Kidney capillary endothelial cell (primary cell): Measurements from ENCODE around the gene C5.
"Not testable (repeated sequence)": the region's sequence is repeated elsewhere in the genome, so short reads cannot be mapped to it uniquely, and the experiment has no call there.

ENCODE experiments used
- DNase-seq: peaks from one replicate; pipeline ENCODE4 v3.0.0-alpha.2; 2018; ENCODE audit warnings: low spot score

The C5 gene

DNA sequence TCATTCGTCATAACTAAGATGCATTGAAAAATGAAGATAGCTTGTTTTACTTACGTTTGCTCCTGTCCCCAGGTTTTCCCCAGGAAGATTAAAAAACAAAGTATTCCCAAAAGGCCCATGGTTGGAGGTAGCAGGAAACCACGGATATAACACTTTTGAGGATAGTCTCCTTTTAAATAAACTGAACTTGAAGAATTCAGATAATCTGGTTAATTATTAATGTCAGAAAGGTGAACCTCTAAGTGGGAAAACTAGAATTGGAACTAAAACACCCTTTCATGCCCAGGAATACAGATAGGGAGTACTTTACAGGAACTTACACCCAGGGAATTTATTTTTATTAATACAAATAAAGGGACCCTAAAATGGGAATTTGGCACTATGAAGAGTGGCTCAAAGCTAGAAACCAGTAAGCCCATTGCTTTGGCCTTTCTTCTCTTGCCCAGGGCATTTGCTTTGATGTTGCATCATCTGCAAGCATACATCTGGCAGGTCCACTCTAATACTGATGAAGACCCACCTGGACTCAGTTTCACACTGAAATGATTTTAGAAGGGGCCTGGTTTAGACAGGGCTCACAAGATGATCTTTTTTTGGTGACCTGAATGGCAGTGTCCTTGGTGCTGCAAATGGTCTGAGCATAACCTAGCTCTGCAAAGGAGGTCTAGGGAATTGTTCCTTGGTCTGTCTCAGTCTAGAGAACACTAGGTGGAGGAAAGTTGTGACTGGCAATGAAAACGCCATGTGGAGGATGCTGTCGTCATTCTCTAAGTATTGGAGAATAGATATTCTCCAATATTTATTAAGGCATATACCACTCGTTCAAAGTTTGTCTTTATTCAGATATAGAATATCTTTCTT is at the start of gene C5:
Gene C5, minus strand, starts transcription at position 148 of the 861 bp plus-strand sequence. Its CDS starts 29 bp downstream, at position 119.
- DNase-seq: no peak

DNA sequence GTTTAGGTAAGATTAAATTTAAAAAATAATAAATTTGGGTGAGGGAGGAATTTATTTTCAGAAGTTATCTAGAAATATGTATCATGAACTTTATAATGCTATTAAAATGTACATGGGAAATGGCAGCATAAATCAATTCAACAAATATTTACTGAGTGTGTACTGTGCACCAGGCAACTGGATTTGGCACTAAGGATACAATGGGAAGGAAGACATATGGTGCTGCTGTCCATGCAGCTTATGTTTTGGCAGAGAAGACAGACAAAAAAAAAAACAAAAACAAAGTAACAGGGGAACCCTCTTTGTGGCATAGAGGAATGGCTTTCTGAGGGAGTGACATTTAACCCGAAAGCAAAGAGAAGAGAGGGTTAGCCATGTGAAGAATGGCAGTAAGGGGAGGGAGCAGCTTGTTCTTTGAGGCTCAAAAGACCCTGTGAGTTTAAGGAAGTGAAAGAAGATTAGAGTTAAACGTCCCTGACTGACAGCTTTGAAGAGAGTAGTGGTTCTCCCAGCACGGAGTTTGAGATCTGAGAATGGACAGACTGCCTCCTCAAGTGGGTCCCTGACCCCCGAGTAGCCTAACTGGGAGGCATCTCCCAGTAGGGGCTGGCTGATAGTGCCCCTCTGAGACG is 48.6 kb upstream of the C5 start:
- no peak for DNase-seq

DNA sequence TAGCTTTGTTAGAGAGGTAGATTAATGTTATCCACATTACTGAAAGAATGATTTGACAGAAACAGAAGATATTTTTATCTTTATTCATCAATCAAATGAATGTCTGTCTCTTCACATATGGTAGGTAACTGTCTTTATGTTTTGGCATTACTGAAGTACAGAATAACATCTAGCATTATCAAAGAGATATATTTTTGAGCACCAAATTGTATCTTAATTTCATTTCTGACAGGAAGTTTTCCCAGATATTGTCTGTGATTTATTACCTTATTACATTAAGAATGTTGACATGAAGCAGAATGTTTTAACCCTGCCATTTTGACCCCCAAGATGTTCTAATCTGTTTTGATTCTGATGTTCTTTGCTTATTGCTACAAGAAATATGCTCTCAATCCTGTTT is 45.0 kb upstream of the C5 start:
- no peak for DNase-seq

DNA sequence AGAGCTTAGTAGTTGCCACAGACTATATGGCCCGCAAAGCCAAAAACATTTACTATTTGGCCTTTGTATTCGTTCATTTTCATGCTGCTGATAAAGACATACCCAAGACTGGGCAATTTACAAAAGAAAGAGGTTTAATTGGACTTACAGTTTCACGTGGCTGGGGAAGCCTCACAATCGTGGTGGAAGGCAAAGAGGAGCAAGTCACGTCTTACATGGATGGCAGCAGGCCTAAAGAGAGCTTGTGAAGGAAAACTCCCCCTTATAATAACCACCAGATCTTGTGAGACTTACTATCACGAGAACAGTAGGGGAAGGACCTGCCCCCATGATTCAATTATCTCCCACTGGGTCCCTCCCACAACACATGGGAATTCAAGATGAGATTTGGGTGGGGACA is 40.7 kb upstream of the C5 start:
- not testable (repeated sequence) for DNase-seq

DNA sequence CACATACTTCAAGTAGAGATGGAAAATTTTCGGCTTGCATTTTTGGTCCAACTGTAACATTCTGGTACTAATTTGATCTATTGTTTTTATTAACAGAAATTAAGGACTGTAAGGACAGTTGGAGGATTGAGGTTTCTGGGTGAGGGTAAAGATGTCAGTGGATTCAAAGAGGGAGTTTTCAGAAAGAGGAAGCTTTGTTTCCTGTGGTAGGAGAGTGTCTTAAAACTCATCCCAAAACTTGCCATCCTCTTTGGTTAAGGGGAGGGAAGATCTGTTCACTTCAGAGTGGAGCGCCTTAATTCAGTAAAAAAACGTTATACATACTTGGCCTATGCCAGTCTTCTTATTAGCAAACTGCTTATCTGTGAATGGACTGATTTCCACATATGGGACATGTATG is 38.5 kb upstream of the C5 start:
- DNase-seq: no peak

DNA sequence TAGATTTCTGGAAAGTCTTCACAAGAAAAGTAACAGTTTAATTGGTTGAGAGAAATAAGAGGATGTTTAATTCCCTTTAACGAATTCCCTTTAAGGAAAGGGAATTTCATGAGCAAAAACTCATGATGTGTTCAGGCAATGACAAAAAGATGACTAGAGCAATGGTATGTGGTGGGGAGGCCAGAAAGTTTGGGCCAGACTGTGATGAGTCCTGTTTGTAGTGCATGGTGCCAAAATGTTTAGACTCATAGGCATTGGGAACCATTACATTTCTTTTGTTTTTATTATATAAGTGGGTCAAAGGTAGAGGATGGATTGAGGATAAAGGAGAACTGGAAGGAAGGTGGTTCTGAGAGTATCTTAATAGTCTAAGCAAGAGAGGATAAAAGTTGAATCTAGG is 35.6 kb upstream of the C5 start:
- DNase-seq: no peak

DNA sequence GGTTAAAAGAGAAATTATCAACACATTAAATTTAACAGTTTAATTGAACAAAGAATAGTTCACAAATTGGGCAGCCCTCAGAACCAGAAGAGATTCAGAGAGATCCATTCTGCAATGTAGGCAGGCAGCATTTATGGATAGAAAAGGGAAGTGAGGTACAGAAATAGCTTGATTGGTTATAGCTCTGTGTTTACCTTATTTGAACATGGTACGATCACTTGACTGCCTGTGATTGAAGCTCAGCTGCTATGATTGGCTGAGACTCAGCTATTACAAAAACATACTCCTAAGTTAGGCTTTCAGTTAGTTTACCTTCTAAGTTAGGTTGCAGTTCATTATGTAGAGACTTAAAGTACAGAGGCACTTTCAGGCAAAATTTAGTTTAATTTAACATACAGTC is 32.0 kb upstream of the C5 start:
- DNase-seq: no peak

DNA sequence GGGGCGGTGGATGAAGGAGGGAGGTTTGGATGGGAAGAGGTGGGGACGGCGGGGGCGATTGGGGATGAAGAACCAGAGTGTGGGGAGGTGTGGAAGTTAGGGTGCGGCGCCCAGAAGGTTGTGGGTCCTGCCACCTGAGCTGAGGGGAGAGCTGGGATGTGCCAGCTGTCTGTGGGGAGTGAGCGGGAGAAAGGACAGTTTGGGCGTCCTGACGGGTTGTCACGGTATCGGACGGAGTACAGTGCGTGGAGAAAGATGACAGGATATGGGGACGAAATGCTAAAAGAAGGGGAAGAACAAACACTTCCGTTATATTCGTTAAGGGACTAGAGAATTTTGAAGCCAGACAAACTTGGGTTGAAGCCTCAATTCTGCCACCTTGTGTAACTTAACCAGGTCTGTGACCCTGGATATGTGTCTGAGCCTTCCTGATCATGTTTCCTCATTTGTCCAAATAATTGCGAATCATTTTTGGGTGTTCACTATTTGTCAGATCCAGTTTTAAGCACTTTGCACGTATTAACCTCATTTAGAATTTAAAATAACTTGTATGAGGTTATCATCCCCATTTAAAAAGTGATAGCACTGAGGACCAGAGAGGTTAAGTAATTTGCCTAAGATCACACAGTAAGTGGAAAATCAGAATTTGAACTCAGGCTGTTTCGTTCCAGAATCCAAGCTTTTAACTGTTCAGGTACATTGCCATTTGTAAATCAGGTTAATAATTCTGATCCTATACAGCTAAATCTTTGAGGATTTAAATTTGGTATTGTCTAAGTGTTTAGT is 25.4 kb upstream of the C5 start:
- DNase-seq: no peak

DNA sequence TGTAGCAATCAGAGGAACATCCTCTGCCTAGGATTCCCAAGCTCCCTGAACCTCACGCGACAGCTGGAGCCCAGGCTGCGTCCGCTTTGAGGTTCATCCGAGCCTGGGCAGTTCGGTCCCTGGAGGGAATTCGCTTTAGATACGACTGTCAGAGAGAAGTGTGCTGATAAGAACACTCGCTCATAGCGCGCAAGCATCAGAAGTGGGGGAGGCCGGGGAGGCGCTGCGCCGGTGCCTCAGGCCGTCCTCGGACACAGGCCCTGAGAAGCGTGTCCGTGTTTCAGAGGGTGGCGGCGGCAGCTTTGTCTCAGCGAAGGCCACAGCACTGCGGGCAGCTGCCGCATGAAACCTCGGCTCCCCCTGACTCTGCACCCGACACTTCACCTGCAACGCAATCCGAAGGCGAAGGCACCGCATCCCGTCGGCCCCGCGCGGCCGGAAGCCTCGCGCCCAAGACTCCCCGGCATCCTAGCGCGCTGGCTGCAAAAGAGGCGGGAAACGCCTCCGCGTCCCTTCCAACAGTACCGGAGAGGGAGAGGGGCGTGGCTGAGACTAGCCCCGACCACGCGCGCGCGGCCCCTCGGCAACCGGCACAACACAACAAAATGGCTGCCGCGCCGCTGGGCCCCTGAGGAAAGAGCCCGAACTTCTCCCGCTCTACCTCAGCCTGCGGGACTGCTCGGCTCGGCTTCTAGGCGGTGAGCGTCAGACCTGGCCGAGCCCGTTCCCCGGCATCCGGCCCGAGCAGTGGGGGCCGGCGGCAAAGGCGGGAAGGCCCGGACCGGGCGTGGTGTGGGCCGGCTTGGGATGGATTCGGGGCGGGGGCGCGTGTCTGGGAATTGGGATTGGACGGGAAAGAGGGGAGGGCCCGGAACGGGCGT is 24.5 kb upstream of the C5 start, which contains the start of gene CNTRL:
Gene CNTRL, plus strand, starts transcription at position 586 of the 881 bp plus-strand sequence. CDS start 13,372 bp downstream, outside the sequence.
- DNase-seq: peak; percentile 73

DNA sequence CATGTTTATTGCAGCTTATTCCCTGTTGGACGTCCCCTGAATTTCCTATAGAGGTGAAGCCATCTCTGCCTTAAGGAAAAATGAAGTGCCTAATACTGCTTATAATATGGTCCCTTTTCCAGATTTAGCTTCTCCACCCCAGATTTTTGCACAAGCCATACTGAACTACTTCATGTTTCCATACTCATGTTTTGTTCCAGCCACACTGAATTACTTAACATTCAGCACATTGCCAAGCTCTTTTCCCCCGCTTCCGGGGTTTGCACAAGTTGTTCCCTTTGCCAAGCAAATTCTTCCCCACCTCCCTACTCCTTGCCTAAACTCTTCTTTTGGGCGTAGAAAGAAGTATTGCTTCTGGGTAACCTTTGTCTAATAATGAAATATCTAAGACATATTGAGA is 23.0 kb upstream of the C5 start:
- DNase-seq: no peak

DNA sequence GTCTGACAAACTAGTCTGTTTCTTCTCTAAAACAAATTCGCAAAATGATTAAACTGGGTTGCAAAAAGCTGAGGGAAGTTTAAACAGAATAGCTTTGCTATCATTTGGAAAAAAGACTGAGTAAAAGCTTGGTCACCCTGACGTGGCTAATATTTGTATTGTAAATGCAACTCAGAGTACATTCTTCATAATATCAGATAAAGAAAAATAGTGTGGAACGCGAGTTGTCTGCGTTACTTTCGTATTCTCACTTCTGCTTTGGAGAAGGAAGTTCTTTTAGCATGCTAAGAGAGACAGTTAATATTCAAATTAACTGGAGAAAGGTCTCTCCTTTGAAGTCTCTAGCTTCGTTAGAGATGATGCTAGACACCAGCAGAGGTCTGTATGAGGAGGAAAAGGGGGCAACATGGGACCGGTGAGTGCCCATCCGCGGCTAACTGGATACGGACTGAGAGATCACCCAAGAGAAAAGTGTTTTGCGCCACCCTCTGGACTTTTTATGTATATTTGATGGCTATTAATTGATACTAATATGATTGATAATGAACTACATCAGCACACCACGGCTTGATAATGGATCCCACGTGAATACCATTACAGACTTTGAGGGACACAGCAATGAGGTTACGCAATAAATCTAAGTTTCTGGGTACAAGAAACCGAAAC is 21.8 kb upstream of the C5 start:
- DNase-seq: peak; percentile 30

DNA sequence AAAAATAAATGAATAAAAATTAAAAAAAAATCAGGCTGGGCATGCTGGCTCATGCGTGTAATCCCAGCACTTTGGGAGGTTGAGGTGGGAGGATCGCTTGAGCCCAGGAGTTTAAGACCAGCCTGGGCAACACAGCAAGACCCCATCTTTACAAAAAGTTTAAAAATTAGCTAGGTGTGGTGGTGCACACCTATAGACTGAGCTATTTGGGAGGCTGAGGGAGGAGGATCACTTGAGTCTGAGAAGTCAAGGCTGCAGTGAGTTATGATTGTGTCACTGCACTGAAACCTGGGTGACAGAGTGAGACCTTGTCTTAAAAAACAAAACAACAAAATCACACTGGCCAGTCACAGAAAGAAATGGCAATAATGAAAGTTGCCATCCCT is 21.3 kb upstream of the C5 start:
- no peak for DNase-seq

DNA sequence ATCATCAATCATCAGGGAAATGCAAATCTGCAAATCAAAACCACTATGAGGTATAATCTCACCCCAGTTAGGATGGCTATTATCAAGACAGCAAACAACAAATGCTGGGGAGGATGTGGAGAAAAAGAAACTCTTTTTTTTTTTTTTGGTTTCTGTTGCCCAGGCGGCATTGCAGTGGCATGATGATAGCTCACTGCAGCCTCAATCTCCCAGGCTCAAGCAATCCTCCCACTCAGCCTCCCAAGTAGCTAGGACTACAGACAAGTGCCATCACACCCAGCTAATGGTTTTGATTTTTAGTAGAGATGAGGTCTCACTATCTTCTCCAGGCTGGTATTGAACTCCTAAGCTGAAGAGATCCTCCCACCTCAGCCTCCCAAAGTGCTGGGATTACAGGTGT is 19.3 kb upstream of the C5 start:
- DNase-seq: no peak

DNA sequence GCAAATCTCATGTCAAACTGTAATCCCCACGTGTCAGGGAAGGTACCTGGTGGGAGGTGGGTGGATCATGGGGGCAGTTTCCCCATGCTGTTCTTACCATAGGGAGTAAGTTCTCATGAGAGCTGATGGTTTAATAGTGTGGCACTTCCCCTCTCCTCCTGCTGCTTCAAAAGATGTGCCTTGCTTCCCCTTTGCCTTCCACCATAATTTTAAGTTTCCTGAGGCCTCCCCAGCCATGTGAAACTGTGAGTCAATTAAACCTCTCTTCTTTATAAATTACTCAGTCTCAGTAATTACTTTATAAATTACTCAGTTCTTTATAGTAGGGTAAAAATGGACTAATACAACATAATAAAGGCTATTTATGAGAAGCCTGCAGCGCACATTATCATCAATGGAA is 17.6 kb upstream of the C5 start:
- no peak for DNase-seq

DNA sequence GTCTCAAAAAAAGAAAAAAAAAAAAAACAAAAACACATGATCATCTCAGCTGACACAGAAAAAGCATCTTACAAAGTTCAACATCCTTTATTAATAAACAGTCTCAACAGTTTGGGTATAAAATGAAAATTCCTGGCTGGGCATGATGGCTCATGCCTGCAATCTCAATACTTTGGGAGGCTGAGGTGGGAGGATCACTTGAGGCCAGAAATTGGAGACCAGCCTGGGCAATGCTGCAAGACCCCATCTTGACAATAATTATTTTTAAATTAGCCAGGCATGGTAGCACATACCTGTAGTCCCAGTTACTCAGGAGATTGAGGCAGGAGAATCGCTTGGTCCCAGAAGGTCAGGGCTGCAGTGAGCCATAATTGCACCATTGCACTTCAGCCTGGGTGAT is 16.8 kb upstream of the C5 start:
- no peak for DNase-seq

DNA sequence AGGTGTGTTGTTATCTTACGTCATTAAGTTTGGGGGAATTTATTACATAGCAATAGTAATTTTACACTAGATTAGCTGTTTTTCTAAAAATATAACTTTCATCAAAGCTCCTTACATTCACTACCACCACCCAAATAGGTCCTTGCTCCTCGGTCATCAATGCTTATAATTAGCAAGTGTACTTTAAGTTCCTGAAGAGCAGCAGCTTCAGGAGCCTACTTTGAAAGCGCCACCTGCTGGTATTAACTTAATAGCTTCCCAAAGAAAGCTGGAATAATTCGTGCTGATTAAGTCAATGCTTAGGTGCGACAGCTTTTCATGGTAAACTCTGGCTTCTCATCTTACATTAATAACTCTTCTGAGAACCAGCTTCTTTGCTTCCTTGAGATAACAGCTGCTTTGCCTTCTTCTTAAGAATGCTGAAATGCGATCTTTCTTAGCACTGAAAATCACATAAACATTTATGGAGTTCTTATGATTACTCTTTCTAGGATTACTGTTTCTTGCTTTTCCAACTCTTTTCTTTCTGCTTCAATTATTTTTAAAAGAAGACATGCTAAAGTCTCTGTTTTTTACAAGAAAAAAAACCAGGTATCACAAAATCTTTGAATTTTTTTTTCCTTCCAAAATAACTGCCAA is 10.0 kb upstream of the C5 start:
- peak; percentile 60 for DNase-seq

DNA sequence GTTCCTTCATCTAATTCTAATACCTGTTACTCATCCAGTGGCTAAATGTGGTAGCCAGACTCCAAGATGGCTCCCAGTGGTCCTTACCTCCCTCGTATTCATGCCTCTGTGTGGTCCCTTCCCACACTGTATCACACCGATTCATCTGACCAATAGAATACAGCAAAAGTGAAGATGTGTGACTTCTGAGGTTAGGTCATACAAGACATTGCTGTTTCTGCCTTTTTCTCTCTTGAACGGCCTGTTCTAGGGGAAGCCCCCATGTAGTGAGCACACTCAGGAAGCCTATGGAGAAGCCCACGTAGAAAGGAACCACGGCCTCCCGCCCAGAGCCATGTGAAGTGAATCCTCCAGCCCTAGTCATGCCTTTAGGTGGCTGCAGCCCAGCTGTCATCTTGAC is 9.4 kb upstream of the C5 start:
- DNase-seq: no peak

DNA sequence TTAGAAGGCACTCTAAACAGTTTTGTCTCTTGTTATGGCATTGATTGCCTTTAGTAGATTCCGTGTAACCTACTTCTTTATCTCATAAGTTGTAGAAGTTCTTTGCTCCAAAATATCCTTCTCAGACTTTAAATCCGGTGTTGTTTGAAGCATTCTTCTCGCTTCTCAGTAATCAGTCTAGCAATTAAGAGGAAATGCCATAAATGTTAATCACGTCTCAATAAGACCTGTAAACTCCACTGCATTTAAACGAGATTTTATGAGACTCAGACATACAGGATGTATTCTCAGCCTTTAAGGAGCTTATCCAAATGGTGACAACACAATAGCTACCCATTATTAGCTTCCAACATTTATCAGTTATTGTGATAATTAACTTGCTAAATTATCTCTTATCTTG is 7.7 kb upstream of the C5 start:
- no peak for DNase-seq

DNA sequence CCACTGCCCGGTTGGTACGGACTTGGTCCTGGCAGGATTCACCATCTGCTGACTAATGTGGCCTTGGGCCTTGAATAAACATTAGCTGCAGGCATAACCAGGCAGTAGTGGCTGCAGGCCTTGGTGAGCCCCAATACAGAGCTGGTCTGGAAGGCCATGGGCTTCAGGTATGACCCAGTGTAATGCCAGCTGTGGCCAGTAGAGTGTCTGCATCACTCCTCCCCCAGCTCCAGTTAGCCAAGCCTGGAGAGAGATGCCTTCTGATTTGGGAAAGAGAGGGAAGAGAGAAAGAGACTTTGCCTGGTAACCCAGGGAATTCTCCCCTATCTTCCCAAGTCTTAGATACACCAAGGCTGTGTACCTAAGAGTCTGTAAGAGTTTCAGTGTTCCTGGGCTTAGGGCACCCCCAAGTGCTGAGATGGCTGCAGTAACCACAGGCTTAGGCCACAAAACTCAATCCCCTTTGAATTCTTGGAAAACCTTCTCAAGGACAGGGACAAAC is 5.6 kb upstream of the C5 start:
- no peak for DNase-seq

DNA sequence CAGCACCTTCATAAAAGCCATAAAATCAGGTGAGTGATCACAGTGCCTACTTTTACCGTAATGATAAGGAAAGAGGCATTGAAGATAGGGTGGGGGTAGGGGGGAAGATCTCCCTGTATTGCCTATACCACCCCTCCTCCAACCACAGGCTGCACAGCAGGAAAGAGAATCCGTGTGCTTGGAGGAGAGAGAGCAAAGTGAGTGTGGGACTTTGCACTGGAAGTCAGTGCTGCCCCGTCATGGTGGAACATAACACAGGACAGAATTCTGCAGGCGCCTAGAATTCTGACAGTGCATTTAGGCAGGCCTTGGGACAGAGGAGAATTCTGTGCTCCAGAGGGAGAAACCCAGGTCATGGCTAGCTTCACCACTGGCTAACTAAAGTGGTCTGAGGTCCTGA is 3.5 kb upstream of the C5 start:
- DNase-seq: no peak

DNA sequence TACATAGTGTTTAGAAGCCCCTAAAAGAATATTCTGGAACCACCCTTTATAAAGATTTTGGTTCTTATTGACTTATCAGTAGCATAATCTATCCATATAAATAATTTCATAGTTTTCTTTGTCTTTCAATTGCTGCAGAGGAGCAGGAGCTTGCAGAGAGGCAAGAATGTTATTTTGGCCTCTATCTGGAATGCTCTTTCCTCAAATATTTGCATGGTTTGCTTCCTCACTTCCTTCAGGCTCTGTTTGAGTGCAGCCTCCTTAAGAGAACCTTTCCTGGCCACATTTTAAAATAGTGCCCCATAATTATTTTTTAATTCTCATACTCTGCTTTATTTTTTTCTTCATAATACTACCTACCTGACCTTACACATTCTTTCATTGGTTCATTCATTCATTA is 1.5 kb downstream of the C5 start:
- DNase-seq: no peak
